NOMO-1 treated with DMSO at 0.1 percent for 48 hours (cell line): ENCODE measurements around the gene CD19.
"Not testable (repeated sequence)": the region's sequence is repeated elsewhere in the genome, so short reads cannot be mapped to it uniquely, and the experiment has no call there.

Experiments
- DNase-seq: peaks from one replicate; lab custom pipeline; 2025; ENCODE audit not compliant: unreplicated experiment; lab: John Stamatoyannopoulos, UW

The CD19 gene

DNA sequence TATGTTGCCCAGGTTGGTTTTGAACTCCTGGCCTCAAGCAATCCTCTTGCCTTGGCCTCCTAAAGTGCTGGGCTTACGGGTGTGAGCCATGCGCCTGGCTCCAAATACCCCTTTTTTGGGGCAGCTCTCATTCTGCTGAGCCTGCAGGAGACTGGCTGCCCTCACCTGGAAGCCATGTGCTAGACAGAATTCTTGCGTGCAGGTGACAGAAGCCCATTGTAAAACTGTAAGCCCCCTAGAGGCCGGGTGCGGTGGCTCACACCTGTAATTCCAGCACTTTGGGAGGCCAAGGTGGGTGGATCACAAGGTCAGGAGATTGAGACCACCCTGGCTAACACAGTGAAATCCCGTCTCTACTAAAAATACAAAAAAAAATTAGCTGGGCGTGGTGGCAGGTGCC lies 48.6 kb downstream of the CD19 start:
- DNase-seq = not testable (repeated sequence)

DNA sequence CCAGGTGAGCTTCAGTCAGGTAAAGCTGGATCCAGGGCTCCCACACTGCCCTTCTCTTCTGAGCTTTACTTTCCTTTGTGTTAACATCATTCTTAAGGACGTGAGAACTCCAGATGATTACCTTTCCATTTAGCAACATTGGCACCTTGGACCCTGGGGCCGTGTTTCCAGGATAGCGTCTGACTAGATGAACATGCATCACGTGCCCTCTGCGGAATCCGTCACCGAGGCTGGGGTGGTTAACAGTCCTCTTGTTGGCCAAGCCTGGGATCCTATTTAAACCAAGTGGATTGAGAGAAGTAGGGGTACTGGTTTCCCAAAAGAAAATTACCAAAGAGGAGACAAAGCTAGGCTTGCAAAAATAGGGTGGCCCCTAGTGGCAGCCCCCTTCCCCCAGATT lies 49.2 kb downstream of the CD19 start:
- DNase-seq = no peak

DNA sequence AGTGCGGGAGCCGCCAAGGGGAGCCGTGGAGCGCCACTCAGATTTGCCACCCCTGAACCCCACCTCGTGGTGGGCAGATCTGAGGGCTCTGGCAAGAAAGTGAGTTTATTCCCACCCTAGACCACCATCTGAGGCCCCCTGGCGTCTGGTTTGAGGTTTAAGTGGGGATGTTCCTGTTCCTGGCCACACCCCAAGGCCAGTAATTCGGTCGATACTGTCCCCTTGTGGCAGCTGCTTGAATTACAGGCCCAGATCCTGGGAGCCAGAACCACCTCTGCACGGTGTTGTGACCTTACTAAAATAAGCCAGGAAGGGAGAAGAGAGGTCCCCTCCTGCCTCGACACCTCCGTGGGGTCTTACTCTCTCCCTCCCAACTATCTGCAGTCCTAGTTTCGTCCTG lies 49.7 kb downstream of the CD19 start:
- peak; percentile 23 for DNase-seq

DNA sequence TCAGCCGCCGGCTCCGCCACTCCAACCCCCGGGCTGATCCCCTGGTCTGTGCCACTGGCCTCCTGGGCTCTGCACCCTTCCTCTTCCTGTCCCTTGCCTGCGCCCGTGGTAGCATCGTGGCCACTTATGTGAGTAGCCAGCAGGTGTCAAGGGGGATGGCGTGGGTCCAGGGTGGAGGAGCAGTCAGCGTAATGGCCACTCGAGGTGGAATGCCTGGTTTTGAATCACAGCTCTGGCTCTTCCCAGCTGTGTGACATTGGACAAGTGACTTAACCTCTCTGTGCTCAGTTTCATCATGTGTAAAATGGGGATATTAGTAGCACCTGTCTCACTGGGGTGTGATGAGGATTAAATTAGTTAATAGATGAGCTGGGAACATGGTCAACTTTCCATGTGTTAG lies 50.6 kb downstream of the CD19 start:
- DNase-seq = no peak

DNA sequence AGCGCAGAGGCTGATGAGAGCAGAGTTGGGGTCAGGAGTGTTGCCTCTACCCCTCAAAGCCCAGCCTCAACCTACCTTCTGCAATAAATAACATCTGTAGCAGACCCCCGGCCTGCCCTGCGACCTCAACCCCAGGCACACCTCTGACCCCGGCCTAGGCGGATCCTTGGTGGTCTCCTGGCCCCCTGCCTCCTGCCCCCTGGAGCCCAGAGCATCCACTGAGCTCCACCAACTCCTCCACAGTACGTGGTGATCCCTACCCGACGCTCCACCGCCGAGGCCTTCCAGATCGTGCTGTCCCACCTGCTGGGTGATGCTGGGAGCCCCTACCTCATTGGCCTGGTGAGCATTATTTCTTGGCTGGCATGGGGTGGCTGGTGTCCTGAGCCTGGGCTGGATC lies 51.2 kb downstream of the CD19 start:
- DNase-seq = no peak

DNA sequence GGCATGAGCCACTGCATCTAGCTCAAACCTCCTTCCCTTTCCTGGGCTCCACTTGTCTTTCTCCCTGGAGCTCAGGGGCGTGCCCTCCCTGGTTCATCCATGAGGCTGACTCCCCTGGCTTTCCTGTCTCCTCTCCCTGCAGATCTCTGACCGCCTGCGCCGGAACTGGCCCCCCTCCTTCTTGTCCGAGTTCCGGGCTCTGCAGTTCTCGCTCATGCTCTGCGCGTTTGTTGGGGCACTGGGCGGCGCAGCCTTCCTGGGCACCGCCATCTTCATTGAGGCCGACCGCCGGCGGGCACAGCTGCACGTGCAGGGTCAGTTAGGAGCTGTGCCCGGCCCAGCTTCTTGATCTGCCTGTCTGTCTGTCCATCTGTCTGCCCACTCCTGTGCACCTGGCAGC lies 51.9 kb downstream of the CD19 start:
- DNase-seq = peak; percentile 83

DNA sequence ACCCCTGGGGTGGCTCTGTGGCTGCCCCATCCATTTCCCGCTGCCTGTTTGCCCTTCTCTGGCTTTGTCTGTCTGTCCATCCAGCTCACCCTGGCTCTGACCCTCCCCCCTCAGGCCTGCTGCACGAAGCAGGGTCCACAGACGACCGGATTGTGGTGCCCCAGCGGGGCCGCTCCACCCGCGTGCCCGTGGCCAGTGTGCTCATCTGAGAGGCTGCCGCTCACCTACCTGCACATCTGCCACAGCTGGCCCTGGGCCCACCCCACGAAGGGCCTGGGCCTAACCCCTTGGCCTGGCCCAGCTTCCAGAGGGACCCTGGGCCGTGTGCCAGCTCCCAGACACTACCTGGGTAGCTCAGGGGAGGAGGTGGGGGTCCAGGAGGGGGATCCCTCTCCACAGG lies 52.3 kb downstream of the CD19 start:
- no peak for DNase-seq

DNA sequence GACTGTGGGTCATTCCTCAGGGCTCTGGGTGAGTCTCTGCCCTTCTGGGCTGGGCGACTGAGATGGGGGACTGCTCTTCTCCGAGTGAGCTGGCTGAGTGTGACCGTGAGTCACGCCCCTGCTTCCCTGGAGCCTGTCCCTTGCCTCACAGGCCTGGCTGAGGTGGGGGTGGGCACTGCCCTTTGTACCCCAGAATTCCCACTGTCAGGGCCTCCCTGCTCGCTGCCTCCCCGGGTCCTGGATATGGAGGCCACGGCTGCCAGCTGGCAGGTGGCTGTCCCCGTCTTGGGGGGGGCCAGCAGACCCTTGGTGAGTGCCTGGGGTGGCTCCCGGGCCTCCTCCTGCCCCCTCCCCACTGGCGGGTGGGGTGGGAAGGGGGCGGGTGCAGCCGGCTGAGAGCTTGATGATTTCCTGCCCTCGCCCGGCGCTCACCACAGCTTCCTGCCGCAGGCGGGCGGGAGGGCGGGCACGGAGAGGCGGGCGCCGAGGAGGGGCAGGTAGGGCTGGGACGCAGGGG lies 52.9 kb downstream of the CD19 start, which contains the start of gene LAT:
Gene LAT, plus strand, starts transcription at position 434 of the 517 bp plus-strand sequence. CDS start 366 bp downstream, outside the sequence.
- peak; percentile 76 for DNase-seq

DNA sequence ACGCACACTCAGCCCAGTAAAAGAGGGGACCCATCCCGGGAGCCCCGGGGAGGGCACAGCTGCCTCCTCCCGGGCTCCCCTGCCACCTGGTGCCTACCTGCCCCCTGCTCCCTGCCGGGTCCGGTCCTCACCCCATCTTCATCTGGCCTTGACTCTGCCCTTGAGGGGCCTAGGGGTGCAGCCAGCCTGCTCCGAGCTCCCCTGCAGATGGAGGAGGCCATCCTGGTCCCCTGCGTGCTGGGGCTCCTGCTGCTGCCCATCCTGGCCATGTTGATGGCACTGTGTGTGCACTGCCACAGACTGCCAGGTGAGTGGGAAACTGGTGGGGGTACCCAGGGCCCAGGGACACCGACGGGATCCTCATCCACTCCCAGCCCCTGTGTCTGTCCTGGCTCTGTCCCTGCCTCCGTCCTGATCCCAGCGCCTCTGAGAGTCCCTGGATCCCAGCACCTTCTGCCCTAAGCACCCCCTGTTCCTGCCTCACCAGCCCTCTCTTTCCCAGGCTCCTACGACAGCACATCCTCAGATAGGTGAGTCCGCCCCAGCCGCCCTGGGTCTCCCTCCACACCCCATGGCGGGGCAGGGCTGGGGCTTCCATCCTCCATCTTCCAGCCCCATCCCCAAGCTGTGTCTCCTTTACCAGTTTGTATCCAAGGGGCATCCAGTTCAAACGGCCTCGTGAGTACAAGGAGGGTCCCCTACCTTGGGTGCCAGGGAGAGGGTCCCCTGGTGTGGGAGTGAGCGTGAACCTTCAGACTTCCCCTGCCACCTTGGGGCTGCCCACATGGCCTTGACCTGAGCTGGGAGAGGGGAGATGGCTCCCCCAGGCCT lies 53.7 kb downstream of the CD19 start:
- no peak for DNase-seq

DNA sequence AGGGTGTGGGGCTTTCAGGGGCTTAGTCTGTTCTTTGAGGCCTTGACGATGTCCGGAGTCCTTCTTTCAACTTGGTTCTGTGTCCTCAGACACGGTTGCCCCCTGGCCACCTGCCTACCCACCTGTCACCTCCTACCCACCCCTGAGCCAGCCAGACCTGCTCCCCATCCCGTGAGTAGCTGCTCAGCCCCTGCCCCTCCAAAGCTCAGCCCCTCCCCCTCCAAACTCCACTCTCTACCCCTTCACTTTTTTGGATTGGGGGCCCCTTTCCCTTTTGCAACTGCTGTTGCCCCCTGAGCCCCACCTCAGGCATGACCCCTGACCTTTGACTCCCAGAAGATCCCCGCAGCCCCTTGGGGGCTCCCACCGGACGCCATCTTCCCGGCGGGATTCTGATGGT lies 54.3 kb downstream of the CD19 start:
- DNase-seq = no peak

DNA sequence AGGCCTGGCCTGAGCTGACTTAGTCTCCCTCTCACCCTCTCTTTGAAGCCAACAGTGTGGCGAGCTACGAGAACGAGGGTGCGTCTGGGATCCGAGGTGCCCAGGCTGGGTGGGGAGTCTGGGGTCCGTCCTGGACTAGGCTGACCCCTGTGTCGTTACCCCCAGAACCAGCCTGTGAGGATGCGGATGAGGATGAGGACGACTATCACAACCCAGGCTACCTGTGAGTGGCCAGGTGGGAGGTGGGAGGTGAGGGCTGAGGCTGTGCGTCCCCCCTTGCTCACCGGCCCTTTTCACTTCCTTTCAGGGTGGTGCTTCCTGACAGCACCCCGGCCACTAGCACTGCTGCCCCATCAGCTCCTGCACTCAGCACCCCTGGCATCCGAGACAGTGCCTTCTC lies 54.7 kb downstream of the CD19 start:
- DNase-seq = no peak

DNA sequence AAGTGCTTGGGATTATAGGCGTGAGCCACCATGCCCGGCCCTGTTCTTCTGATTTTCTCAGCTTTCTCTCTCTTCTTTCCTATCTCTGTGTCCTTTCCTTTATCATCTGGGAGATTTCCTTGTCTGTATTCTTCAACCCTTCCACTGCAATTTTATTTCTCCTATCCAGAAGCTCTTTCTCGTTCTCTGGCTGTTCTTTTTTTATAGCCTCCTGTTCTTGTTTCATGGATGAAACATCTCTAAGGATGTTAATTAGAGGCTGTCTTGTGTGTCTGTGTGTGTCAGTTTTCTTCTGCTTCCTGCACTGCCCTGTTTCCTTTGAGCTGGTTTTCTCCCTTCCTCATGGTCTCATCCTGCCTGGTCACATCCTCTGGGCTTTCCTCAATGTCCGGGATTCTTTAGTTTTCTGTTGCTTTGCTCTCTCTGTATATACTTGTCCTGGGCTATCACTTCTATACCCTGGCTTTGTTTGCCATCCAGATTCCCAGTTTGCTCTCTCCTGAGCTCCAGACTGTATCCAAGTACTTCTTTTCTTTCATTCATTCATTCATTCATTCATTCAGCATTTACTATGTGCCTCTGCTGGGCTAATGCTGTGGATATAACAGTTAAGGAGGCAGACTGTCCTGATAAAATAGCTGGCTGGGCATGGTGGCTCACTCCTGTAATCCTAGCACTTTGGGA lies 55.5 kb downstream of the CD19 start:
- DNase-seq = no peak
